ENCODE results near the gene ARHGAP23.

The ARHGAP23 gene

GRCh38 chr17:38428112-38428642, at the start of gene ARHGAP23:
ARHGAP23 (plus strand) TSS chr17:38428464; CDS start chr17:38428486, 22 bp downstream.
- DNase-seq, result no peak

- DNase-seq, result no peak
These were observed 48.8 kb upstream of the ARHGAP23 start for GRCh38 chr17:38379448-38379847.

- DNase-seq, result no peak
These were observed 33.2 kb upstream of the ARHGAP23 start for GRCh38 chr17:38395090-38395489.

GRCh38 chr17:38397227-38397626, 31.0 kb upstream of the ARHGAP23 start:
- DNase-seq, result no peak

GRCh38 chr17:38400286-38400685, 28.0 kb upstream of the ARHGAP23 start:
- no peak for DNase-seq

- no peak for DNase-seq
These were observed 26.8 kb upstream of the ARHGAP23 start for GRCh38 chr17:38401459-38401858.

GRCh38 chr17:38402897-38403296, 25.4 kb upstream of the ARHGAP23 start:
- DNase-seq, result no peak

- peak; percentile 18 for DNase-seq
These were observed 24.8 kb upstream of the ARHGAP23 start for GRCh38 chr17:38403491-38403890.

- no peak for DNase-seq
These were observed 23.9 kb upstream of the ARHGAP23 start for GRCh38 chr17:38404174-38404943.

- no peak for DNase-seq
These were observed 22.6 kb upstream of the ARHGAP23 start for GRCh38 chr17:38405654-38406053.

GRCh38 chr17:38410201-38410600, 18.1 kb upstream of the ARHGAP23 start:
- DNase-seq, result no peak

- DNase-seq, result peak; percentile 85
These were observed 12.7 kb upstream of the ARHGAP23 start for GRCh38 chr17:38415250-38416194.

- DNase-seq, result peak; percentile 11
These were observed 11.4 kb upstream of the ARHGAP23 start for GRCh38 chr17:38416840-38417209.

GRCh38 chr17:38417210-38417951, 10.9 kb upstream of the ARHGAP23 start:
- DNase-seq, result no peak

- no peak for DNase-seq
These were observed 10.1 kb upstream of the ARHGAP23 start for GRCh38 chr17:38418062-38418692.

- no peak for DNase-seq
These were observed 9.4 kb upstream of the ARHGAP23 start for GRCh38 chr17:38418693-38419507.

- no peak for DNase-seq
These were observed 8.7 kb upstream of the ARHGAP23 start for GRCh38 chr17:38419508-38419981.

- no peak for DNase-seq
These were observed 7.7 kb upstream of the ARHGAP23 start for GRCh38 chr17:38420518-38420917.

- DNase-seq, result no peak
These were observed 7.0 kb upstream of the ARHGAP23 start for GRCh38 chr17:38421171-38421841.

Data from NCI-H2029 (cell line).